Stimulated activated CD8-positive, alpha-beta memory T cell treated with anti-CD3 and anti-CD28 coated beads, Interleukin-2, amount 100 ng/mL, for 1 hour (primary cell): ENCODE data around the gene PRSS35.
"Not testable (repeated sequence)": the region's sequence is repeated elsewhere in the genome, so short reads cannot be mapped to it uniquely, and the experiment has no call there.

Source experiments
- DNase-seq, 2 donors: peaks; one replicate each; pipeline ENCODE4 v3.0.0-alpha.2; 2020; ENCODE audit warnings: low read depth in 2 of 2

PRSS35 gene, protein sequence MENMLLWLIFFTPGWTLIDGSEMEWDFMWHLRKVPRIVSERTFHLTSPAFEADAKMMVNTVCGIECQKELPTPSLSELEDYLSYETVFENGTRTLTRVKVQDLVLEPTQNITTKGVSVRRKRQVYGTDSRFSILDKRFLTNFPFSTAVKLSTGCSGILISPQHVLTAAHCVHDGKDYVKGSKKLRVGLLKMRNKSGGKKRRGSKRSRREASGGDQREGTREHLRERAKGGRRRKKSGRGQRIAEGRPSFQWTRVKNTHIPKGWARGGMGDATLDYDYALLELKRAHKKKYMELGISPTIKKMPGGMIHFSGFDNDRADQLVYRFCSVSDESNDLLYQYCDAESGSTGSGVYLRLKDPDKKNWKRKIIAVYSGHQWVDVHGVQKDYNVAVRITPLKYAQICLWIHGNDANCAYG

DNA sequence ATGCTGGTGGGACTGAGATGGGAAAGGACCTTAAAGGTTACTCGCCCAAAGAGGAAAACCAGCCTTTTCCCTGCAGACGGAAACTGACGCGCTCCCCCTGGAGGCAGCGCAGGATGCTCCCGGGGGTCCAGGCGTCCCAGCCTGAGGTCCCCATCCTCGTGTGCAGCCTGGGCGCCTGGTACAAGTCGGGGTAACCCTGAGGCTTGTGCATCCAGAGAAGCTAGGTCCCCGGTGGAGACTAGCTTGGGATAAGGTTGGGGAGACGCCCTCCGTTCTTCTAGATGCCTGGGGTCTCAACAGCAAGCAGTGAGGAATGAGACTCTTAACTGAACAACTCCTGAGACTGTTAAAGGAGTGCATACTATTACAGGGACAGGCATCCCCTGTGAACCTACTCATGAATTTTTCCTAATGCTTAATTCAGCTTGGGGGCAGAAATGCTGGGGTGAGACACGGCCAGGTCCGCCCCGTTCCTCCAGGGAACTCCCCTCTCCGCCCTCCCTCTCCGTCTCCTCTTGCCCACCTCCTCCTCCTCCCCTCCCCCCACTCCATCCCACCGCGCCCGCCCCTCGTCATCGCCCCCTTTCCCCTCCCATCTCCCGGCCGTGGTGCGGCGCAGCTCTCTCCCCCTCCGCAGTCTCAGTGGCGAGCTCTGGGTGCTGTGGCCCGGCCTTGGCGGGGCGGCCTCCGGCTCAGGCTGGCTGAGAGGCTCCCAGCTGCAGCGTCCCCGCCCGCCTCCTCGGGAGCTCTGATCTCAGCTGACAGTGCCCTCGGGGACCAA, at the start of gene PRSS35:
TSS of gene PRSS35 (plus strand) at position 634 of the 781 bp plus-strand sequence. CDS start 10,908 bp downstream, outside the sequence.
- no peak for DNase-seq

DNA sequence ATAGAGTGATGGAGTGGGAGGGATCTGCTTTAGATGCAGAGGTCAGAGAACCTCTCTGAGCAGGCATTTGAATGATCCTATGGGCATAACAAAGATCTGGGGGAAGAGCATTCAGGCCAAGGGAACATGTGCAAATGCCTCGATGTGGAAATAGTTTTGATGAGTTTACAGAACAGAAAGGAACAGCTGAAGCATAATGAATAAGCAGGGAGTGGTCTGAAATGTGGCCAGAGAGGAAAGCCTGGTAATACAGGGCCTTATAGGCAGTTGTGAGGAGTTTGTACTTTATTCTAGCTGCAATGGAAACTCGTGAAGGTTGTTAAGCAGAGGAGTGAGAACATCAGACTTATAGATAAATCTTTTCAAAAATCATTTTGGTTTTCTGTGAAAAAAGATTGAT, 48.4 kb upstream of the PRSS35 start:
- DNase-seq: no peak

DNA sequence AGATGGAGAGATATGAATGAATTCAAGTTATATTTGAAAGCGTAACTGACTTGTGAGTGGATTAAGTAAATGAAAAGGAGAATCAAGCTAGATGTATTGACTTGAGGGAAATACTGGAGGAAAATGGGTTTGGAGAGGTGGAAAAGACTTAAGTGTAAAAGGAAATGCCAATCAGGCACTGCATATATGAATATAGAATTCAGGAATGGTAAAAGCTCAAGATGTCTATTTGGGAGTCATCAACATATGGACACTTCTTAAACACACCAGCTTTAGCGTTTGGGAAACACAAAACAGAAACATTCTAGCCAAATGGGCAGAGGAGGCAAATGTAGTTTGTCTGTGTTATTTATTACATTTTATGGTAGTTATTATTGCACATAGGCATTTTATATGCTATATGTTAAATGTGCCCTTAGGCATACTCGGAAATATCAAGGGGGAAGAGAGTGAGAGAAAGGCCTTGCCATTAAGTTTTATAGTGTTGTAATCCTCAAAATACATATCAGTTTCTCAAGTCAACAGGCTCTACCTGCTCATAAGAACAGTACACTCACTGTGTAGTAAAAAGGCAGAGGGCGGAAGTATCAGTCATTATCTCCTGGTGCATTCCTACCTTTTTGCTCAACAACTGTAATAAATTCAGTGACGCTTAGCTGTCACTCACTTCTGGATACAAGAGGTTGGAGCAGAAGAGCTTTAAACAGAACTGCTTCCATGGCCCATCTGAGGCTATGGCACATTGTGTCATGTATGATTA, 47.8 kb upstream of the PRSS35 start:
- DNase-seq: no peak

DNA sequence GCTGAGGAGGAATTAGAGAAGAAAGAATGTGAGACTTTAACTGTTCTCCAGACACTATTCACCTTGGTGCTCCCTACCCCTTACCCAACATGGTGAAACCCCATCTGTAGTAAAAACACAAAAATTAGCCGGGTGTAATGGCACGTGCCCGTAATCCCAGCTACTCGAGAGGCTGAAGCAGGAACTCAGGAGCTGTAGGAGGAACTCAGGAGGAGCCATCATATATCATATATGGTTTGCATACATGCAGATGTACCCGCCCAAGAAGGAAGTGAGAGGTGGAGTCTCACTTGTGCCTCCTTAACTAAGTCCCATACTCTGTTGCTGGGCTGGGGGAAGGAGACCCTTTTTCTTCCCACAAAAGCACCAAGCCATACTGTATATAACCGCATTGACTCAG, 46.0 kb upstream of the PRSS35 start:
- DNase-seq: no peak

DNA sequence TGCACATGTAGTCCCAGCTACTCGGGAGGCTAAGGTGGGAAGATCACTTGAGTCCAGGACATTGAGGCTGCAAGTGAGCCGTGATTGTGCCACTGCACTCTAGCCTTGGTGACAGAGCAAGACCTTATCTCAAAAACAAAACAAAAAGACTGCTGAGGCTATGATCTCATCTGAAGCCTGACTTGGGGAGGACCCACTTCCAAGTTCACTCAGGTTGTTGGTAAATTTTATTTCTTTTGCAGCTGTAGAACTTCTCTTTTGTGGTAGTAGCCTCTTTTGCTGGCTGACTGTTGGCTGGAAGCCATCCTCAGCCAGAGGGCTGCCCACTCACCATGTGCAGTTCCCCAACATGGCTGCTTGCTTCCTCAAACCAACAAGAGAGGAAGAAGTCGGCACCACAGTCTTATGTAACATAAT, 44.7 kb upstream of the PRSS35 start:
- DNase-seq: no peak

DNA sequence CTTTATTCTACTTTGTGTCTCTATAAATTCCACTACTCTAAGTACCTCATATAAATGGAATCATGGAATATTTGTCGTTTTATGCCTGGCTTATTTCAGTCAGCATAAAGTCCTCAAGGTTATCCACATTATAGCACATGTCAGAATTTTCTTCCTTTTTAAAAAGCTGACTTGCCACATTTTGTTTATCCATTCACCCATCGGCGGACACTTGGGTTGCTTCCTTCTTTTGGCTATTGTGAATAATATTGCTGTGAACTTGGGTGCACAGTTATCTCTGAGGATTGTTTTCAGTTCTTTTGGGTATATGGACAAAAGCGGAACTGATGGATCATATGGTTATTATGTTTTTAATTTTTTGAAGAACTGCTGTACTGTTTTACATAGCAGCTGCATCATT, 42.3 kb upstream of the PRSS35 start:
- DNase-seq: no peak

DNA sequence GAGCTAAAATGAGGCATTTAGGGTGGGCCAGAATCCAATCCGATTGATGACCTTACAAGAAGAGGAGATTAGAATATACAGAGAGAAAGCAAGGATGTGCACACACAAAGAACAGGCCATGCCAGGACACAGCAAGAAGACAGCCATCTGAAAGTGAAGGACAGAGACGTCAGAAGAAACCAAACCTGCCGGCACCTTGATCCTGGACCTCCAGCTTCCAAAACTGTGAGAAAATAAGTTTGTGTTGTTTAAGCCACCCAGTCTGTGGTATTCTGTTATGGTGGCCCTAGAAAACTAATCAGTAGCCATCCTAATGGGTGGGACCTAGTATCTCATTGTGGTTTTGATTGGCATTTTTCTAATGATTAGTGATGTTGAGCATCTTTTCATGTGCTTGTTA, 41.7 kb upstream of the PRSS35 start:
- DNase-seq: no peak

DNA sequence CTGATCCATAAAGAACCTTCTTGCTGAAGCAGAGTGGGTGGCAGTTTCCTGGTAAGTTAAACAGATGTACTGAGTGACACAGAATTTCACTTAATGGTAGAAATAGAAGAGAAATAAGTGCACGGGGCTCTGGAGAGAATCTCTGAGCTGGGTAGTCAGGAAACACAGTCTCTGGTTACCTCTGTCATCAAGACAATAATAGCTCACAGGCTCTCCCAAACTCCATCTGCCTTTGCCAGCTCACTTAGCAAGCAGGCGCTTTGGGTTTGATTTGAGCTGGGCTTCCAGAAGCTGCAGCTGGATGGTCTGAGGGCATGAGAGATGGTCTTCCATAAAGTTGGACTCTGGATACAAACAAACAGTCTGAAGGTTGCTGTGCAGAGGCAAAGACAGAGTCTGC, 39.6 kb upstream of the PRSS35 start:
- no peak for DNase-seq

DNA sequence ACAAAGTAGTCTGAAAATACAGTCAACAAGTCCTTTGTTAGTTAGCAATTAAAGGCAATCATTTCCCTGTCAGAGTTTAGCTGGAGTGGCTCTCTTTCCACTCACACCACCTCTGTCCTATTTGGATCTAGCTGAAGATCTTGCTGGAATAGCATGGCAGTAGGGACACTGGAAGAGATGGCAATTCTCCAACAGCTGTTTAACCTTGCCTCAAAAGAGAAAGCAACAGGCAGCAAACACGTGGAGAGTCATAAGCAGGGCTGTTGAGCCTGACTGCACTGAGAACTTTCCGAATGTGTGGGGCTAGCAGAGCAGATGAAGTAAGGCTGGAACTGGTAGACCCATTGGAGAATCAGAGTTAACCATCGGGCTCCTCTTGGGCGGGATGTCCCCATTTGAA, 38.0 kb upstream of the PRSS35 start:
- DNase-seq: no peak

DNA sequence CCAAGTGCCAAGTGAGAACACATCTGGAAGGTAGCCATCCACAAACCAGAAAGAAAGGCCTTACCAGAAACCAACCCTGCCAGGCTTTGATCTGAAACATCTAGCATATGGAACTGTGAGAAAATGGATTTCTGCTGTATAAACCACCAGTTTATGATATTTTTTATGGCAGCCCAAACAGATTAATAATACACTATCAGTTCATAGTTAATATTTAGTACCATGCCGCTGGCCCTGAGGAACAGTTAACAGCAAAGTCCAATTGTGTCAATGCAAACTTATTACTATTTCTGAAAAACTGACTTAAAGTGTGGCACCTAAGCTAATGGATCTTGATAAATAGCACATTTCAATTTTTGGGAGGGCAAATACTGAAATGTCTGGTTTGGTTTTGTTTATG, 35.4 kb upstream of the PRSS35 start:
- DNase-seq: no peak

DNA sequence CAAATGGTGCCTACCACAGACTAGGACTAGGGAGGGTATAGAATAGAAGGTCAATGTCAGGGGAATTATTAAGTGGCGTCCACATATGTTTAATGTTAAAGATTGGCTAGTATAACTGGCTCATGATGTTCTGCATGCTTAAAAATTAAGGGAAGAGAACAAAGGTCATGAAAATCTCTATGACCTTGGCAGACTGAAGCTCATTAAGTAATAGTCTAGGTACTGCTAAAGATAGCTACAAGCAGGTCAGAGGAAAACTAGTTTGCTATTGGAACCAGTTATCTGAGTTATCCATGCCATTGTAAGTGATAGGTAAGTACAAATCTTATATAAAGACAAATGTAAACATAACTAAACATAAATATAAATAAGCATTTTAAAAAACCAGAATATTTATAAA, 32.9 kb upstream of the PRSS35 start:
- no peak for DNase-seq

DNA sequence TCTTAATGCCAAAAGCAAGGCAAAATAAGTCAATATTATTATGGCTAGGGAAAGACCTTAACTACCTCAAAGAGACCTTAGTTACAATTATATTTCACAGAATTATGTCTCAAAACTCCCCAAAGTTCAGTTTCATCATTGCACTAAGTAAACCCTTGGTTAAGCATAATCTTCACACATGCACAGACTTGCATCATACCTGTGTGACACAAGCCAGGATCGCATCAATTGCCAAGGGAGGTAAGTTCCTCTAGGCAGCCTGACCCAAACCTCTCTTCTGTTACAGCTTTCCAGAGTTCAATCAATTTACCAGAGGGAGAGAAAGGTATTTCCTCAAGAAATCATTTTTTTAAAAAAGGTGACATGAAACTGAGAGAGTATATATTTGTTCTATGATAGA, 31.9 kb upstream of the PRSS35 start:
- no peak for DNase-seq

DNA sequence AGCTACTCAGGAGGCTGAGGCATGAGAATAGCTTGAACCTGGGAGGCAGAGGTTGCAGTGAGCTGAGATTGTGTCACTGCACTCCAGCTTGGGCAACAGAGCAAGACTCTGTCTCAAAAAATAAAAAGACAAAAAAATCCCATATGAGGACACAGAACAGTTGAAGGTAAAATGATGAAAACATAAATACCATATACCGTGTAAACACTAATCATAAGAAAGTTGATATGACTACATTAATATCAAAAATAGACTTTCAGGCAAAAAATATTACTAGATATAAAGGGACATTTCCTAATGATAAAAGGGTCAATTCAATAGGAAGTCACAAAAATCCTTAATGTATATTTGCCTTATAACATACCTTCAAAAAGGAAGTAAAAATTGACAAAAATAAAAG, 30.4 kb upstream of the PRSS35 start:
- not testable (repeated sequence) for DNase-seq

DNA sequence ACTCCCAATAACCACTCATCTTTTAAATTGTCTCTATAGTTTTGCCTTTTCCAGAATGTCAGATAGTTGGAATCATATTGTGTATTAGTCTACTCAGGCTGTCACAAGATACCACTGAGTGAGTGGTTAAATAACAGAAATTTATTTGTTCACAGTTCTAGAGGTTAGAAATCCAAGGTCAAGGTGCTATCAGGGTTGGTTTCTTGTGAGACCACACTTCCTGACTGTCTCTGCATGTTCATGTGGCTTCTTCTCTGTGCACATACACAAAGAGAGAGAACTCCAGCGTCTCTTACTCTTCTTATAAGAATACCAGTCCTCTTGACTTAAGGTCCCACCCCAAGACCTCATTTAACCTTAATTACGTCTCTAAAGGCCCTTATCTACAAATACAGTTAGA, 23.9 kb upstream of the PRSS35 start:
- no peak for DNase-seq

DNA sequence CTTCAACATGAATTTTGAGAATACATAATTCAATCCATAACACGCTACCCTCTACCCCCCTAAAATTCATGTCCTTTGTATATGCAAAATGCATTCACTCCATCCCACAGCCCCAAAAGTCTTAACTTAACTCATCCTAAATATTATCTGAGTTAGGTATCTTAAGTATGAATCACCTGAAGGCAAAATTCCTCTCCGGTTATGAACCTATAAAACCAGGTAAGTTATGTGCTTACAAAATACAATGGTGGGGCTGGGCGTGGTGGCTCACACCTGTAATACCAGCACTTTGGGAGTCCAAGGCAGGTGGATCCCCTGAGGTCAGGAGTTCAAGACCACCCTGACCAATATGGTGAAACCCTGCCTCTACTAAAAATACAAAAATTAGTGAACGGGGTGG, 23.5 kb upstream of the PRSS35 start:
- no peak for DNase-seq

DNA sequence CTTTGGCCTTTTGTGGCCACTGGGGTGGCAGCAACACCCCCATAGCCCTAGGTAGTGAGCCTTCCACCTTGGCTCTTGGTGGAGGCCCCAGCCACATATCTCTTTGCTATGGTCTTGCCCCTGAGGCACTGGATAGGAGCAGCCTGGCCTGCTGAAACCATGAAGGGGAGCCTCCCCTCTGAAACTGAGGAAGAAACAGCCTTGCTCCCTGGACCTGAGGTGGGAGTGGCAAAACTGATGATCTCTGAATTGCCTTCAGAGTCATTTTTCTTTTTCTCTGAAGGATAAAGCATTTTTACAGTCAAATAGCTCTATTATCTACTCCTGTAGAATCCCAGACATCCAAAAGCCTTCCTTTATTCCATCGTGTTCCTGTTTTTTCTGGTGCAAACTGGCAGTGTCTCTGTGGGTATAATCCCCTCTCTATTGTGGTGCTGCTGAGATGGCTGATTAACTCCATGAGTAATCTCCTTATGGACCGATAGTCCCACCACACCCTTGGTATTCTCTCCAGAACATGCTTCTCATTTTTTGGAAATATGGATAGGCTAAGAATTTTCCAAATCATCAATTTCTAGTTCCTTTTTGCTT, 22.0 kb upstream of the PRSS35 start:
- no peak for DNase-seq

DNA sequence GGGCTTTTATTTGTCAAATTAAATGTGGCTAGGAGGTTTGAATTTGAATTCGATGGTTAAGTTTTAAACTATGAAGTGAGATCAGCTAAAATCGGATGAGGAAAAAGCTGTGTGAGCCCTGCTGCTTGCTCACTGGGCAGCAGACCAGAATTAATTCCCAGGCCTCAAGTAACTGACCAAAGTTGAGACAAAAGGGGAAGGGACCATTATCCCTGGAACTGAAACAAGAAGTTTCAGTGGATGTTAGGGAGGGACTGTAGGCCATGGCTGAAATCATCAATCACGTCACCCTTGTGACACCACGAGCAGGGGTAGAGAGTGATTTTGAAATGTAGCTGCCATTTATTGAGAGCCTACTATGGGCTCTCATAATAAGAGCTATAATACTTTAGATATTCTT, 7.0 kb upstream of the PRSS35 start:
- no peak for DNase-seq

DNA sequence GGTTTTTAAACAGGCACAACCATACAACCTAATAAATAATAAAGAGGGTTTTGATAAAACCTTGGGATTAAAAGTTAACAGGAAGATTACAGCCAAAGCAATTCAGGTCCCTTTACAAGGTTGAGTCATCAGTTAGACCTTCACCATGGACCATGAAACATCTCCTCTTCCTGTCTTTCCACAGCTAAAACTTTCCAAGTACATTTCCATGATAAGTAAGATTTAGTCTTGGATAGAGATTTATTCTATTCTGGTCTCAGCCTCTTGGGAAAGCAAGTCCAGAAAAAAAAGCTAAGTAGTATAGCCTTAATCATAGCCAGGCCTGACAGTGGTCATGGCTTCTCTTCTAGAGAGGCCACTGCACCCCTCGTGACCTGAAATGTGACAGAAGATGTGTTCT, 2.9 kb upstream of the PRSS35 start:
- no peak for DNase-seq

DNA sequence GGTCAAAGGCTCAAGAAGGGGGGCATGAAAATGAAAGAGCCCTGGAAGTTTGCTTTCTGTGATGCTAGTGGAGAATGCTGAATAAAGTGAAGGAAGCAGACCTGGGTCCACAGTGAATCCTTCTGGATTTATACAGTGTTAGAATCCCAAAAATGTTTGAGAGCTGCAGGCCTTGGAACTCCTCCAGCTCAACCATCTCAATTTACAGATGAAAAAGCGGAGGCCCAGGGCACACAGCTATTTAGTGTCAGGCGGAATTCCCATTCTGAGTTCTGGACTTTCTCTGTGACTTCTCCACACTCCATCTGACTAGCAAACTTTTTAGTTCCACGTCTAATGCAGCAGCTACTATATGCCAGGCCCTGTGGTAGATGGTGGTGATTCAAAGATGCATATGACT, 1.5 kb upstream of the PRSS35 start:
- no peak for DNase-seq

DNA sequence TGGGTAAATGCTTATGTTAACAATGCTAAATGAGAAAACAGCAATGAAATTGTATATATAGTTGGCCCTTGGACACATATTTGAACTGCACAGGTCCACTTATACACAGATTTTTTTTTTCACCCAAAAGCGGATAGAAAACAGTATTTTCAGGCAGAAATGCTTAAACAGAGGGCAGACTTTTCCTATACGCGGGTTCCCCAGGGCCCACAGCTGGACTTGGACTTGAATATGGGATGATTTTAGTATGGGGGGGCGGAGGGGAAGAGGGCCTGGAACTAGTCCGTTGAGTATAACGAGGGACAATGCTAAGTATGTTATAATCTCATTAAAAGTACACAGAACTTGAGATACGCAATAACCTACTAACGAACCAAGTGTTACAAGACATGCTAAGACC, 1.1 kb upstream of the PRSS35 start:
- no peak for DNase-seq

DNA sequence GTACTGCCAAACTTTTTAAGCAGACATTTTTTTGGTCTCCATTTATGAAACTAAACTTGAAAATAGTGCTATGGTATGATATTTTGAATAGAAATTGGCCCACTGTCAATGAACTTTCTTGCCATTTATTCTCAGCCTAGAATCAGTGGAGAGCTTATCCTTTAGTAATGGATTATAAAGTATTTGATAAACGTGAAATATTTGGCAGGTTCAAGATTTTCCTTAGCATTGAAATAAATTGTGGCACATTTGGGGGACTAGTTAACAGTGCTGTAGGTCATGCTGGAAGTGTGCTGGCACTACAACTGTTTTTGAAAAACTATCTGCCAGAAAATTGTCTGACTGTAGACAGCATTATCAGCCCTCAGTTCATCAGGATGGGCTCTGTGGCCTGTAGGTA, 2.1 kb downstream of the PRSS35 start:
- no peak for DNase-seq

DNA sequence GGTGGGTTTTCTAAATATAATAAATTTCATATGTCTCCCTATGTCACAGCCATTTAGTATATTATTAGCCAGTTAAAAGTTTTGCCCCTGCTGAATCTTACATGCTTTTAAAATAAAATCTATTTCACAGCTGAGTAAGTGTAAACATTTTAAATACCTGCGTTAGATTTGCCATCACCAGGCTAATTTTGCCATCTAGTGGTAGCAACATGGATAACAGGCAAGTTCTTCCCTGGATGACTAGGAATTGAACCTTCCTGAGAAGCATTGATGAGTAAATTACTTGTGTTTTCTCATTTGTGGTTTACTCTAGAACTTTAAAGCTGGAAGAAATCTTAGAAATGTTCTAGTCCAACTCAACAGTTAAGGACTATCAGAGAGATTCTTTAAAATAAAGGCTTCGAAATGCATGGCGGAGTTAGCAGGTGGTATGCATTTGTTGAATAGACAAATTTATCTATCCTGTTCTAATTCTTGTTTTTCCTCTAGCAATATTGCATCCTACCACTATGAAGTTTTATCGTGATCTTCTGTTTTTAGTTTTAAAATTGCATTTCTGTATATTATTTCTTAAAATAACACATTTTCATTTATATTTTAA, 2.6 kb downstream of the PRSS35 start:
- DNase-seq: no peak
